Endothelial cell of umbilical vein (primary cell): ENCODE measurements around the gene TOR4A. TPM values are rescaled to one million over a fixed set of nuclear protein-coding genes. Genes with fewer than 3 reads are reported as not detected.

Experiments used
- BruUV-seq: library from RNA; stranded (reverse); fragments of 400-500 nt; replicated peaks from 2 replicates; lab custom pipeline; 2021; lab: Mats Ljungman, UMichigan
- CTCF ChIA-PET: fragments of 300-600, 350-600 bp; sonication (Branson Sonifier 250); formaldehyde crosslinking; loops from one replicate; lab custom pipeline; 2021; ENCODE audit warnings: antibody characterized with exemption, inconsistent platforms; lab: Charles Lee
- POLR2A ChIA-PET: fragments of 300-600, 350-600 bp; sonication (Branson Sonifier 250); formaldehyde crosslinking; loops from one replicate; lab custom pipeline; 2021; ENCODE audit warnings: antibody characterized with exemption, inconsistent platforms; lab: Charles Lee
- DNase-seq: peaks from one replicate; pipeline ENCODE4 v3.0.0-alpha.2; 2011; ENCODE audit warnings: low read depth, low spot score
- FAIRE-seq: peaks from 2 replicates; lab custom pipeline; 2011; peaks lifted over from hg19 to GRCh38; lab: Jason Lieb, UNC
- H2AFZ ChIP-seq: 2 replicates; pipeline ENCODE4 v1.6.0; 2012; ENCODE audit warnings: low read depth, low read length, control low read depth, inconsistent platforms
- H3K27ac ChIP-seq: 2 replicates; pipeline ENCODE4 v1.5.1; 2011; ENCODE audit warnings: low read depth, mild to moderate bottlenecking, control low read depth, low read length, moderate library complexity; ENCODE audit not compliant: insufficient read depth
- H3K27me3 ChIP-seq, 2 experiments: 2 replicates each; pipeline versions ENCODE4 v1.6.0 to v1.6.1; 2011; ENCODE audit warnings: low read length in 2 of 2, mixed read lengths in 1 of 2; ENCODE audit not compliant: control insufficient read depth in 2 of 2, insufficient read depth in 2 of 2
- H3K36me3 ChIP-seq, 2 experiments: 2 replicates in 1 of 2; 3 replicates in 1 of 2; pipeline ENCODE4 v1.5.1; 2011; ENCODE audit warnings: low read length in 2 of 2, mild to moderate bottlenecking in 1 of 2, moderate library complexity in 1 of 2; ENCODE audit not compliant: control insufficient read depth in 2 of 2, insufficient read depth in 2 of 2; ENCODE audit errors: extremely low read depth in 1 of 2
- H3K4me1 ChIP-seq: 3 replicates; pipeline ENCODE4 v1.5.1; 2011; ENCODE audit warnings: mild to moderate bottlenecking, low read length; ENCODE audit not compliant: control insufficient read depth, insufficient read depth; ENCODE audit errors: extremely low read depth
- H3K4me2 ChIP-seq: 2 replicates; pipeline ENCODE4 v1.6.1; 2011; ENCODE audit warnings: low read length, control low read depth, mixed read lengths; ENCODE audit not compliant: insufficient read depth
- H3K4me3 ChIP-seq, 3 experiments: fragments of 200-600 bp in 1 of 3; sonication (generic), shearing (Covaris generic) in 1 of 3; replicated peaks in 1 of 3; 2 replicates each; pipeline ENCODE4 v1.5.1; 2011 to 2016; ENCODE audit warnings: control low read depth in 3 of 3, low read length in 3 of 3, mild to moderate bottlenecking in 2 of 3, inconsistent platforms in 1 of 3, low read depth in 1 of 3, moderate library complexity in 1 of 3; ENCODE audit not compliant: insufficient read depth in 1 of 3
- H3K79me2 ChIP-seq: 2 replicates; pipeline ENCODE4 v1.6.0; 2012; ENCODE audit warnings: low read length, inconsistent platforms; ENCODE audit not compliant: control insufficient read depth, insufficient read depth
- H3K9ac ChIP-seq: replicated peaks from 2 replicates; pipeline ENCODE3; 2011; ENCODE audit warnings: low read length, control low read depth; ENCODE audit not compliant: insufficient read depth; ENCODE audit errors: extremely low read depth
- H3K9me1 ChIP-seq: replicated peaks from 3 replicates; pipeline ENCODE4 v1.6.0; 2011; ENCODE audit warnings: mild to moderate bottlenecking, low read length; ENCODE audit not compliant: control insufficient read depth, insufficient read depth; ENCODE audit errors: extremely low read depth
- H3K9me3 ChIP-seq: replicated peaks from 2 replicates; pipeline ENCODE4 v1.5.1; 2012; ENCODE audit warnings: low read length, inconsistent platforms; ENCODE audit not compliant: control insufficient read depth, insufficient read depth
- H4K20me1 ChIP-seq: replicated peaks from 2 replicates; pipeline ENCODE3; 2011; ENCODE audit warnings: mild to moderate bottlenecking, low read length; ENCODE audit not compliant: control insufficient read depth, insufficient read depth; ENCODE audit errors: extremely low read depth
- CTCF ChIP-seq, 2 donors: IDR thresholded peaks; 1 replicate in 1 of 2; 2 replicates in 1 of 2; pipeline ENCODE4 v1.5.1; 2011; ENCODE audit warnings: low read length in 2 of 2, mild to moderate bottlenecking in 2 of 2, moderate library complexity in 2 of 2, control low read depth in 1 of 2, inconsistent platforms in 1 of 2, low read depth in 1 of 2; ENCODE audit not compliant: insufficient read depth in 1 of 2; ENCODE audit errors: extremely low read depth in 1 of 2
- EZH2 ChIP-seq: IDR thresholded peaks from 2 replicates; pipeline ENCODE4 v1.6.1; 2012; ENCODE audit warnings: borderline replicate concordance, low read depth, mild to moderate bottlenecking, moderate library complexity, low read length, inconsistent platforms; ENCODE audit not compliant: severe bottlenecking
- FOS ChIP-seq: IDR thresholded peaks from 2 replicates; pipeline ENCODE4 v1.6.1; 2011; ENCODE audit warnings: mild to moderate bottlenecking, low read length, moderate library complexity, borderline replicate concordance; ENCODE audit not compliant: insufficient read depth
- GATA2 ChIP-seq: IDR thresholded peaks from 2 replicates; pipeline ENCODE4 v1.7.0; 2011; ENCODE audit warnings: low read depth, mild to moderate bottlenecking, moderate library complexity, mixed read lengths, low read length; ENCODE audit not compliant: insufficient read length, insufficient read depth
- JUN ChIP-seq: IDR thresholded peaks from 2 replicates; pipeline ENCODE4 v1.6.1; 2011; ENCODE audit warnings: borderline replicate concordance, low read depth; ENCODE audit not compliant: insufficient read length, insufficient read depth
- MYC ChIP-seq: IDR thresholded peaks from one replicate; pipeline ENCODE4 v1.6.1; 2011; ENCODE audit warnings: mild to moderate bottlenecking, low read depth, low read length
- POLR2A ChIP-seq: IDR thresholded peaks from 2 replicates; pipeline ENCODE4 v1.6.1; 2012; ENCODE audit warnings: low read depth, mild to moderate bottlenecking, control low read depth, low read length
- POLR2AphosphoS5 ChIP-seq: IDR thresholded peaks from 2 replicates; pipeline ENCODE4 v1.6.1; 2012; ENCODE audit warnings: low read depth, mild to moderate bottlenecking, control low read depth, low read length, moderate library complexity; ENCODE audit not compliant: insufficient read depth
- dilution Hi-C: fragments of 300-500 bp; cut with MboI; formaldehyde crosslinking; loops from one replicate; pipeline ENCODE4 v1.15.0; 2019; ENCODE audit warnings: low sequenced_read_pairs; ENCODE audit not compliant: extremely low pct_ligation_motif_present
- intact Hi-C: fragments of 100-400 bp; cut with micrococcal nuclease; formaldehyde crosslinking; loops from one replicate; pipeline ENCODE4 v1.10.0; 2022
- polyA plus RNA-seq, 4 experiments: library from polyadenylated mRNA; depleted of rRNA in 3 of 4; stranded (reverse) in 3 of 4; unstranded in 1 of 4; fragments of >200 nt; gene quantifications; 2 replicates each; pipeline versions ENCODE4 v1.2.1 to v1.2.3, GENCODE V29; 2011 to 2012; ENCODE audit warnings: missing spikeins in 1 of 4
- total RNA-seq: library from RNA; stranded (reverse); gene quantifications from 2 replicates; pipeline ENCODE4 v1.2.3, GENCODE V29; 2021
- TF ChIP-seq, protein P1 (sequence below): IDR thresholded peaks from 2 replicates; pipeline ENCODE4 v1.6.1; 2011; ENCODE audit not compliant: insufficient read depth, insufficient read length

The TOR4A gene
- total and polyA plus RNA-seq, 2 donors (not counting 3 experiments of a cell fraction or from before 2014, with no cell fraction given) = 32.4 to 48.0 TPM

GRCh38 chr9:137230705-137231371 lies 46.7 kb upstream of the TOR4A start, which contains the start of gene SLC34A3:
SLC34A3 (plus strand) TSS chr9:137230901; CDS start chr9:137231703, 802 bp downstream.
- Histone ChIP-seq H3K9me1 (no peaks in the 10 kb centered on the region), H2AFZ (no peak within 1 kb of the TSS), H3K4me1 (no peaks in the 10 kb centered on the region), H3K9me3 (no peaks in the 10 kb centered on the region), H3K36me3 (no peaks in the 10 kb centered on the region), H3K79me2 (no peaks in the 10 kb centered on the region), H3K4me2 (no peak within 1 kb of the TSS), H3K27me3 (no peaks in the 10 kb centered on the region), H3K9ac (no peak within 1 kb of the TSS), H4K20me1 (no peaks in the 10 kb centered on the region), H3K4me3 (no peak within 1 kb of the TSS), H3K27ac (no peak within 1 kb of the TSS)
- dilution Hi-C loops = no loop called here
- DNase-seq (no peak), FAIRE-seq (no peak)
- ChIA-PET POLR2A (interaction anchor here (2.6 kb wide), 1 partner anchor 10 kb away, joined by 6 read pairs; the partner anchor contains the start of gene TUBB4B), CTCF (no interaction called here)
- intact Hi-C loops = no loop called here
- TF ChIP-seq FOS (no peak), GATA2 (no peak), MYC (no peak), JUN (no peak), POLR2A (no peak), CTCF (IDR thresholded peaks at IDR 0.05; ENCODE audit: extremely low read depth in 1 of 2, insufficient read depth in 1 of 2, low read depth in 1 of 2, low read length in 2 of 2) (no peak), POLR2AphosphoS5 (no peak), EZH2 (no peak)
- TF ChIP-seq, protein P1, sequence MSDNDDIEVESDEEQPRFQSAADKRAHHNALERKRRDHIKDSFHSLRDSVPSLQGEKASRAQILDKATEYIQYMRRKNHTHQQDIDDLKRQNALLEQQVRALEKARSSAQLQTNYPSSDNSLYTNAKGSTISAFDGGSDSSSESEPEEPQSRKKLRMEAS = no peak
- BruUV-seq = no TSS peak
